SK-N-SH (cell line): ENCODE measurements around the gene DBP. TPM values are rescaled to one million over a fixed set of nuclear protein-coding genes. Genes with fewer than 3 reads are reported as not detected.

Source experiments
- CTCF ChIA-PET: fragments of 300-600, 350-600 bp; formaldehyde crosslinking; extraction: SDS; loops from one replicate; lab custom pipeline; 2021; lab: Yijun Ruan, JAX
- POLR2A ChIA-PET: fragments of 350-600 bp; sonication (Branson Sonifier 250); formaldehyde crosslinking; extraction: SDS; loops from one replicate; lab custom pipeline; 2020; ENCODE audit warnings: antibody characterized with exemption, inconsistent platforms; lab: Yijun Ruan, JAX
- DNase-seq: peaks from one replicate; pipeline ENCODE4 v3.0.0; 2012
- H2AFZ ChIP-seq: fragments of 200-600 bp; sonication (generic); 2 replicates; pipeline ENCODE4 v1.8.1; 2016; ENCODE audit warnings: antibody characterized with exemption, mild to moderate bottlenecking, low read depth
- H3F3A ChIP-seq: fragments of 200-600 bp; sonication (generic); replicated peaks from 2 replicates; pipeline ENCODE3; 2016; ENCODE audit warnings: antibody characterized with exemption, mild to moderate bottlenecking; ENCODE audit not compliant: insufficient read depth
- H3K27ac ChIP-seq, 2 experiments: fragments of 200-500 bp in 1 of 2; fragments of 200-600 bp in 1 of 2; sonication (Bioruptor generic) in 1 of 2; sonication (generic), shearing (Covaris generic) in 1 of 2; 2 replicates each; pipeline versions ENCODE4 v1.5.1 to v1.6.1; 2014 to 2016; ENCODE audit warnings: low read depth in 2 of 2, inconsistent platforms in 1 of 2, low read length in 1 of 2, mild to moderate bottlenecking in 1 of 2, mixed read lengths in 1 of 2
- H3K27me3 ChIP-seq: fragments of 200-600 bp; sonication (generic), shearing (Covaris generic); 2 replicates; pipeline ENCODE4 v1.6.1; 2016; ENCODE audit warnings: mixed run types; ENCODE audit not compliant: insufficient read depth
- H3K36me3 ChIP-seq, 2 experiments: fragments of 200-500 bp in 1 of 2; fragments of 200-600 bp in 1 of 2; sonication (Bioruptor generic) in 1 of 2; sonication (generic) in 1 of 2; replicated peaks in 1 of 2; 2 replicates each; pipeline versions ENCODE3 to v1.5.1; 2014 to 2016; ENCODE audit warnings: low read length in 1 of 2, mild to moderate bottlenecking in 1 of 2; ENCODE audit not compliant: insufficient read depth in 2 of 2, control insufficient read depth in 1 of 2
- H3K4me1 ChIP-seq, 2 experiments: fragments of 200-500 bp in 1 of 2; fragments of 200-600 bp in 1 of 2; sonication (Bioruptor generic) in 1 of 2; sonication (generic), shearing (Covaris generic) in 1 of 2; 2 replicates each; pipeline versions ENCODE4 v1.5.1 to v1.6.1; 2014 to 2016; ENCODE audit warnings: low read depth in 1 of 2, low read length in 1 of 2, mixed run types in 1 of 2; ENCODE audit not compliant: insufficient read depth in 2 of 2, control insufficient read depth in 1 of 2
- H3K4me2 ChIP-seq: fragments of 200-600 bp; sonication (generic), shearing (Covaris generic); 2 replicates; pipeline ENCODE4 v1.6.1; 2017; ENCODE audit warnings: mixed run types
- H3K4me3 ChIP-seq, 2 experiments: fragments of 200-500 bp in 1 of 2; fragments of 200-600 bp in 1 of 2; sonication (Bioruptor generic) in 1 of 2; sonication (generic), shearing (Covaris generic) in 1 of 2; 2 replicates each; pipeline versions ENCODE4 v1.5.1 to v1.8.1; 2014 to 2016; ENCODE audit warnings: low read depth in 2 of 2, inconsistent platforms in 1 of 2, low read length in 1 of 2, mild to moderate bottlenecking in 1 of 2, mixed read lengths in 1 of 2, moderate library complexity in 1 of 2
- H3K79me2 ChIP-seq: fragments of 200-600 bp; sonication (generic); 2 replicates; pipeline ENCODE4 v1.8.1; 2017; ENCODE audit warnings: mild to moderate bottlenecking; ENCODE audit not compliant: insufficient read depth
- H3K9ac ChIP-seq: fragments of 200-600 bp; sonication (generic); 2 replicates; pipeline ENCODE4 v1.6.1; 2017; ENCODE audit warnings: mixed run types
- H3K9me2 ChIP-seq: fragments of 200-600 bp; sonication (generic); 2 replicates; pipeline ENCODE4 v1.6.1; 2017; ENCODE audit warnings: mixed run types
- H3K9me3 ChIP-seq: fragments of 200-600 bp; sonication (generic); 2 replicates; pipeline ENCODE4 v1.6.1; 2017; ENCODE audit warnings: mixed run types, mild to moderate bottlenecking, moderate library complexity
- H4K20me1 ChIP-seq: fragments of 200-600 bp; sonication (generic); 2 replicates; pipeline ENCODE4 v1.6.1; 2017; ENCODE audit warnings: mild to moderate bottlenecking, mixed run types; ENCODE audit not compliant: insufficient read depth
- EP300 ChIP-seq, 2 experiments: IDR thresholded peaks; 2 replicates each; pipeline versions ENCODE4 v1.4.0 to v1.6.1; 2012; ENCODE audit warnings: borderline replicate concordance in 1 of 2, low read depth in 1 of 2, low read length in 1 of 2
- FOSL2 ChIP-seq: IDR thresholded peaks from 2 replicates; pipeline ENCODE4 v1.4.0; 2012; ENCODE audit warnings: low read depth, mild to moderate bottlenecking, moderate library complexity, borderline replicate concordance
- FOXJ3 ChIP-seq: sonication (generic); formaldehyde crosslinking; IDR thresholded peaks from 2 replicates; pipeline ENCODE4 v1.5.1; 2020; ENCODE audit warnings: mild to moderate bottlenecking, missing genetic modification reagents
- FOXM1 ChIP-seq: IDR thresholded peaks from 2 replicates; pipeline ENCODE4 v1.4.0; 2012; ENCODE audit warnings: low read depth, mild to moderate bottlenecking
- GABPA ChIP-seq: IDR thresholded peaks from 2 replicates; pipeline ENCODE4 v1.4.0; 2012; ENCODE audit warnings: low read depth, mild to moderate bottlenecking
- GATA2 ChIP-seq: sonication (generic); formaldehyde crosslinking; IDR thresholded peaks from 2 replicates; pipeline ENCODE4 v1.5.0; 2020; ENCODE audit warnings: mild to moderate bottlenecking, missing genetic modification reagents
- JUND ChIP-seq: IDR thresholded peaks from 2 replicates; pipeline ENCODE4 v1.4.0; 2012
- MEF2A ChIP-seq: IDR thresholded peaks from 2 replicates; pipeline ENCODE4 v1.4.0; 2012; ENCODE audit warnings: low read depth, borderline replicate concordance
- MXI1 ChIP-seq: IDR thresholded peaks from 2 replicates; pipeline ENCODE4 v1.6.1; 2012; ENCODE audit warnings: mild to moderate bottlenecking, low read depth, low read length, improper control_type of control experiment
- NRF1 ChIP-seq: IDR thresholded peaks from 2 replicates; pipeline ENCODE4 v1.6.1; 2012; ENCODE audit warnings: low read depth, mild to moderate bottlenecking, low read length
- POLR2AphosphoS5 ChIP-seq: IDR thresholded peaks from 2 replicates; pipeline ENCODE4 v1.6.1; 2012; ENCODE audit warnings: low read depth, low read length
- RAD21 ChIP-seq: IDR thresholded peaks from 2 replicates; pipeline ENCODE4 v1.6.1; 2012; ENCODE audit warnings: mild to moderate bottlenecking, low read length
- RCOR1 ChIP-seq: fragments of 150-350 bp; IDR thresholded peaks from 2 replicates; pipeline ENCODE4 v1.6.1; 2017; ENCODE audit warnings: antibody characterized with exemption, low read length
- RXRA ChIP-seq: IDR thresholded peaks from 2 replicates; pipeline ENCODE4 v1.4.0; 2012; ENCODE audit warnings: low read depth, mild to moderate bottlenecking, borderline replicate concordance
- SMC3 ChIP-seq: IDR thresholded peaks from 2 replicates; pipeline ENCODE4 v1.6.1; 2012; ENCODE audit warnings: low read depth, low read length, improper control_type of control experiment
- TAF1 ChIP-seq: IDR thresholded peaks from 2 replicates; pipeline ENCODE4 v1.6.1; 2012; ENCODE audit warnings: low read depth, mild to moderate bottlenecking, low read length, moderate library complexity, borderline replicate concordance
- TEAD4 ChIP-seq: IDR thresholded peaks from 2 replicates; pipeline ENCODE4 v1.4.0; 2012; ENCODE audit warnings: mild to moderate bottlenecking, borderline replicate concordance; ENCODE audit not compliant: insufficient read depth
- YY1 ChIP-seq: IDR thresholded peaks from 2 replicates; pipeline ENCODE4 v1.4.0; 2012; ENCODE audit warnings: low read depth, mild to moderate bottlenecking
- WGBS: methylation state at CpG from one replicate; pipeline ENCODE4 v1.1.6; 2017; ENCODE audit warnings: low lambda C conversion rate; 5-methylcytosine and 5-hydroxymethylcytosine counted together
- polyA plus RNA-seq, 3 experiments: library from polyadenylated mRNA; depleted of rRNA; stranded (reverse); fragments of >200 nt; gene quantifications; 2 replicates each; pipeline ENCODE4 v1.2.3, GENCODE V29; 2012
- TF ChIP-seq, protein P1 (sequence below): IDR thresholded peaks from 2 replicates; pipeline ENCODE4; 2012
- TF ChIP-seq, protein P2 (sequence below): IDR thresholded peaks from 2 replicates; pipeline ENCODE4 v1.4.0; 2012; ENCODE audit warnings: low read depth
- TF ChIP-seq, protein P3 (sequence below): fragments of 200-600 bp; sonication (generic); IDR thresholded peaks from 2 replicates; pipeline ENCODE4 v1.6.1; 2017; ENCODE audit warnings: antibody characterized with exemption, mild to moderate bottlenecking, moderate library complexity

DBP gene
- polyA plus RNA-seq, 1 of the 3 experiments (the other 2 are of a cell fraction), result 12.6 TPM

DNA sequence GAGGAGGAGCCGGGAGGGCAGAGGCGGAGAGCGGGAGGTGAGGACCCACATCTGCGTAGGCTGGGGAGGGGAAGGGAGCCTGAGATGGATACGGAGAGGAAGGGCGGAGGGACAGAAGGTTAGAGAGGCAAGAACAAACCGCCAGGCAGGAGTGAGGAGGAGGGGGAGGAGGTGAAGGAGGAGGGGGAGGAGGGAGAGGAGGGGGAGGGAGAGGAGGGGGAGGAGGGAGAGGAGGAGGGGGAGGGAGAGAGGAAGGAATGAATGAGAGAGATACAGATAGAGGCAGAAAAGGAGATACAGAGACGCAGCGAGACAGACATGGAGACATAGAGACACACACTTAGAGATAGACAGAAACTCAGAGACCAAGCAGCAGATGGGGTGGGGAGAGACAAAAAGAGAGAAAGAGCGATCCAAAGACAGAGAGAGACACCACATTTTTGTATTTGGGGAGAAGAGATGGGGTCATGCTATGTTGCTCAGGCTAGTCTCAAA lies 9.6 kb upstream of the DBP start:
- Histone ChIP-seq H3K4me2 (peak overlapping the region; percentile 99), H3K27me3 (no peaks in the 10 kb centered on the region)
- CTCF ChIA-PET, result interaction anchor here (0.8 to 2.7 kb wide), 14 partner anchors 7 to 324 kb away, joined by 3 to 35 read pairs (median 7); partner anchors contain the start of gene HSD17B14
- POLR2A ChIA-PET, result interaction anchor here (0.6 to 1.6 kb wide), 4 partner anchors 23 to 149 kb away, joined by 3 to 7 read pairs (median 4); no protein-coding TSS in a partner anchor
- 0 out of 2 replicates have a peak, but pooled peaks have one; percentile 17 for TF ChIP-seq POLR2AphosphoS5
- no peak for TF ChIP-seq TEAD4
- TF ChIP-seq, all 33 proteins: peak for 1
- Histone ChIP-seq H3K9ac (peak overlapping the region; percentile 55; the same call in 1 of the 2 replicates), H3K4me1 (peaks cover 4 to 6% of the 10 kb centered on the region in 2 experiments; a peak in 2 of 4 replicates), H3K36me3 (no peaks in the 10 kb centered on the region), H3K4me3 (peak overlapping the region in 1 of 2 experiments; percentile 74; a peak in 3 of 4 replicates), H3K9me2 (no peaks in the 10 kb centered on the region), H3F3A (peaks cover 8% of the 10 kb centered on the region), H3K27ac (no peak overlapping the region; a peak in 1 of 4 replicates), H2AFZ (no peak overlapping the region), H4K20me1 (no peaks in the 10 kb centered on the region), H3K9me3 (no peaks in the 10 kb centered on the region), H3K79me2 (no peaks in the 10 kb centered on the region)
- WGBS, result 13% methylated on average over 10 of the region's 10 CpGs
- no peak for DNase-seq

DNA sequence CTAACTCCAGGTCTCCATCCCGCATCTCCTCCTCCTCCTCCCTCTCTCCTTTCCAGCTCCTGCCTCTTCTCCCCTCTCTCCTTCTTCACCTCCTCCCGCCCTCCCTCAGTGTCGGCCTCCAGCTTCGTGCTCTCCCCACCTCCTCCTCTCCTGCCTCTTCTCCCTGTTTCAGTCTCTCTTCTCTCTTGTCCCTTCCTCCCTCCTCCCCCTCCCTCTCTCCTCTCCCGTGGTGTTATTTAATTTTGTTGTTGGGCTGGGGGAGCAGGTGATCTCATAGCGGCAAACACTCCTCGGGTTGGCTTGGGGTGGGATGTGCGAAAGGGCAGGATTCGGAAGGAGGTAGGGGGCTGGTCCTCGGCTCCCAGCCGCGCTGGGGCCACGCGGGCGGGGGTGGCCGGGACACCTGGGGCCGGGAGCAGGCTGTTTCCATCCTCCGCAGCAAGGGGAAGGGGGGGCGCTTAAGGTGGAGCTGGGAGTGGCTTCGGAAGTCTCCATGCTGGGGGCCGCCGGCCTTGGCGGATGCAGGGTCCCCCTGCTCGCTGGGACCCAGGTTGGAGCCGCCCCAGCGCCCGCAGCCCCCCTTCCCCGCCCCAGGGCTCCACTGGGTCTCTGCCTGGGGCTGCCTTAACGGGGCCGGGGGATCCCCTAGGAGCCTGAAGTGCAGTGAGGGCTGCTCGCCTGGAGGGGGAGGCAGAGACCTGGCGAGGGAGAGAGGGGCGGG lies 9.0 kb upstream of the DBP start, which contains the start of gene CA11:
TSS of gene CA11 (minus strand) at position 187 of the 721 bp plus-strand sequence. CDS start 555 bp downstream, outside the sequence.
- H3K27me3 ChIP-seq, result no peaks in the 10 kb centered on the region
- no peaks in the 10 kb centered on the region for H3K79me2 ChIP-seq
- peaks cover 11% of the 10 kb centered on the region for H3F3A ChIP-seq
- H3K27ac ChIP-seq, result peak within 1 kb of the TSS; percentile 54 to 69
- H4K20me1 ChIP-seq, result no peaks in the 10 kb centered on the region
- no peaks in the 10 kb centered on the region for H3K9me3 ChIP-seq
- H2AFZ ChIP-seq, result peak within 1 kb of the TSS; percentile 96
- CTCF ChIA-PET, result interaction anchor here (0.6 to 2.7 kb wide), 27 partner anchors 8 to 324 kb away, joined by 3 to 35 read pairs (median 4); partner anchors contain the start of genes BAX, FUT1 and HSD17B14
- under 1% methylated on average over 29 of the region's 33 CpGs for WGBS
- H3K9ac ChIP-seq, result peak within 1 kb of the TSS; percentile 55
- H3K36me3 ChIP-seq, result no peaks in the 10 kb centered on the region
- POLR2A ChIA-PET, result interaction anchor here (0.6 to 1.9 kb wide), 7 partner anchors 12 to 149 kb away, joined by 3 to 9 read pairs (median 6); partner anchors contain the start of genes RPL18 and SPHK2
- DNase-seq, result peak; percentile 96
- H3K4me2 ChIP-seq, result peak within 1 kb of the TSS; percentile 99
- H3K4me1 ChIP-seq, result peaks cover 4 to 6% of the 10 kb centered on the region in 2 experiments; a peak in 2 of 4 replicates
- H3K4me3 ChIP-seq, result peak within 1 kb of the TSS; percentile 43 to 74
- no peaks in the 10 kb centered on the region for H3K9me2 ChIP-seq
- TF ChIP-seq RXRA, result no peak
- TF ChIP-seq, protein P1, sequence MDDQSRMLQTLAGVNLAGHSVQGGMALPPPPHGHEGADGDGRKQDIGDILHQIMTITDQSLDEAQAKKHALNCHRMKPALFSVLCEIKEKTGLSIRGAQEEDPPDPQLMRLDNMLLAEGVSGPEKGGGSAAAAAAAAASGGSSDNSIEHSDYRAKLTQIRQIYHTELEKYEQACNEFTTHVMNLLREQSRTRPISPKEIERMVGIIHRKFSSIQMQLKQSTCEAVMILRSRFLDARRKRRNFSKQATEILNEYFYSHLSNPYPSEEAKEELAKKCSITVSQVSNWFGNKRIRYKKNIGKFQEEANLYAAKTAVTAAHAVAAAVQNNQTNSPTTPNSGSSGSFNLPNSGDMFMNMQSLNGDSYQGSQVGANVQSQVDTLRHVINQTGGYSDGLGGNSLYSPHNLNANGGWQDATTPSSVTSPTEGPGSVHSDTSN, result no peak
- TF ChIP-seq, protein P2, sequence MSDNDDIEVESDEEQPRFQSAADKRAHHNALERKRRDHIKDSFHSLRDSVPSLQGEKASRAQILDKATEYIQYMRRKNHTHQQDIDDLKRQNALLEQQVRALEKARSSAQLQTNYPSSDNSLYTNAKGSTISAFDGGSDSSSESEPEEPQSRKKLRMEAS, result peak; percentile 81; the same call in 1 of the 2 replicates
- TF ChIP-seq TAF1, result 0 out of 2 replicates have a peak, but pooled peaks have one; percentile 31
- peak; percentile 57; the same call in 1 of the 2 replicates for TF ChIP-seq MXI1
- TF ChIP-seq FOXM1, result no peak
- no peak for TF ChIP-seq FOSL2
- no peak for TF ChIP-seq NRF1
- TF ChIP-seq JUND, result no peak
- TF ChIP-seq EP300 (IDR thresholded peaks at IDR 0.05; ENCODE audit: borderline replicate concordance in 1 of 2, low read depth in 1 of 2, low read length in 1 of 2), result no peak
- TF ChIP-seq YY1, result no peak
- TF ChIP-seq, protein P3, sequence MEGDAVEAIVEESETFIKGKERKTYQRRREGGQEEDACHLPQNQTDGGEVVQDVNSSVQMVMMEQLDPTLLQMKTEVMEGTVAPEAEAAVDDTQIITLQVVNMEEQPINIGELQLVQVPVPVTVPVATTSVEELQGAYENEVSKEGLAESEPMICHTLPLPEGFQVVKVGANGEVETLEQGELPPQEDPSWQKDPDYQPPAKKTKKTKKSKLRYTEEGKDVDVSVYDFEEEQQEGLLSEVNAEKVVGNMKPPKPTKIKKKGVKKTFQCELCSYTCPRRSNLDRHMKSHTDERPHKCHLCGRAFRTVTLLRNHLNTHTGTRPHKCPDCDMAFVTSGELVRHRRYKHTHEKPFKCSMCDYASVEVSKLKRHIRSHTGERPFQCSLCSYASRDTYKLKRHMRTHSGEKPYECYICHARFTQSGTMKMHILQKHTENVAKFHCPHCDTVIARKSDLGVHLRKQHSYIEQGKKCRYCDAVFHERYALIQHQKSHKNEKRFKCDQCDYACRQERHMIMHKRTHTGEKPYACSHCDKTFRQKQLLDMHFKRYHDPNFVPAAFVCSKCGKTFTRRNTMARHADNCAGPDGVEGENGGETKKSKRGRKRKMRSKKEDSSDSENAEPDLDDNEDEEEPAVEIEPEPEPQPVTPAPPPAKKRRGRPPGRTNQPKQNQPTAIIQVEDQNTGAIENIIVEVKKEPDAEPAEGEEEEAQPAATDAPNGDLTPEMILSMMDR, result peak; percentile 76
- TF ChIP-seq RAD21, result peak; percentile 90
- TF ChIP-seq GABPA, result no peak
- TF ChIP-seq GATA2 (CRISPR knock-in tag), result no peak
- no peak for TF ChIP-seq FOXJ3 (CRISPR knock-in tag)
- peak; percentile 65 for TF ChIP-seq SMC3
- TF ChIP-seq RCOR1, result no peak
- no peak for TF ChIP-seq MEF2A
- no peak for TF ChIP-seq TEAD4
